Stimulated activated naive CD8-positive, alpha-beta T cell treated with anti-CD3 and anti-CD28 coated beads, Interleukin-15, amount 100 ng/mL, for 72 hours (primary cell): ENCODE measurements around the gene LRRTM4.
"Not testable (repeated sequence)": the region's sequence is repeated elsewhere in the genome, so short reads cannot be mapped to it uniquely, and the experiment has no call there.

ENCODE experiments used
- ATAC-seq: fragments of 150-1000 bp; cut with Tn5 transposase; 2 replicates; pipeline ENCODE4 v1.10.0; 2021; ENCODE audit warnings: mild to moderate bottlenecking, moderate library complexity
- DNase-seq, 2 donors: peaks; one replicate each; pipeline ENCODE4 v3.0.0; 2021 to 2022
- H3K27ac Mint-ChIP-seq, 2 donors: one replicate each; pipeline ENCODE4 v1.8.0; 2022; ENCODE audit warnings: mild to moderate bottlenecking in 2 of 2, mixed read lengths in 2 of 2, moderate library complexity in 2 of 2
- H3K27me3 Mint-ChIP-seq: one replicate; pipeline ENCODE4 v1.8.0; 2022; ENCODE audit warnings: mixed read lengths
- H3K4me1 Mint-ChIP-seq: one replicate; pipeline ENCODE4 v1.8.0; 2022; ENCODE audit warnings: mild to moderate bottlenecking, mixed read lengths
- H3K4me3 Mint-ChIP-seq, 2 donors: one replicate each; pipeline ENCODE4 v1.8.0; 2022; ENCODE audit warnings: mild to moderate bottlenecking in 2 of 2, mixed read lengths in 2 of 2, moderate library complexity in 1 of 2
- H3K9me3 Mint-ChIP-seq, 2 donors: one replicate each; pipeline ENCODE4 v1.8.0; 2022; ENCODE audit warnings: mixed read lengths in 2 of 2

LRRTM4 gene

DNA sequence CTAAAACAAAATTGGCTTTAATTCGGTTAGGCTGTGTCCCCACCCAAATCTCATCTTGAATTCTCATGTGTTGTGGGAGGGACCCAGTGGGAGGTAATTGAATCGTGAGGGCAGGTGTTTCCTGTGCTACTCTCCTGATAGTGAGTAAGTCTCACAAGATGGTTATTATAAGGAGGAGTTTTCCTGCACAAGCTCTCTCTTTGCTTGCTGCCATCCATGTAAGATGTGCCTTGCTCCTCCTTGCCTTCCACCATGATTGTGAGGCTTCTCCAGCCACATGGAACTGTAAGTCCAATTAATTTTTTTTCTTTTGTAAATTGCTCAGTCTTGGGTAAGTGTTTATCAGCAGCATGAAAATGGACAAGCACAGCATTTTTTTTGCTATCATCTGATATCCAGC lies 476.7 kb downstream of the LRRTM4 start:
- H3K27me3 Mint-ChIP-seq, H3K27ac Mint-ChIP-seq, DNase-seq, H3K4me3 Mint-ChIP-seq, ATAC-seq, H3K4me1 Mint-ChIP-seq: not testable (repeated sequence)
- peaks cover 5 to 15% of the 10 kb centered on the region in 2 donors for H3K9me3 Mint-ChIP-seq

DNA sequence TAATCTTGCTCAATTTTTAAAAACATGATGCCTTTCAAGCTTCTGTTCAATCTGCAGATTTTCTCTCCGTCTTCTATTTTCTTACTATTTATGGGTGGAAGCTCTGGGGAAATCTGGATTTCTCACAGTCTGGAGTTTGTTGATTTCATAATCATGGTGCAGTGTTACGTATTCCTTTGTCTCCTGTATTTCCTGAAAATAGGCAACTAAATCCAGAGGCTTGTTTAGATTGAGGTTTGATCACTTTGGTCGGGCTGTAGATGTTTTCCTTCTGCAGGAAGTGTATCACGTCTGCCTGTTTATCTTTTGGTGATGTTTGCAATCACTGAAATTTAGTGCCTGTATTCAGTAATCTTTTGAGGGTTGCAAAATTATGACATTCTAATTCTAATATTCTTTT lies 487.7 kb downstream of the LRRTM4 start:
- peaks cover under 1 to 7% of the 10 kb centered on the region in 2 donors for H3K9me3 Mint-ChIP-seq
- H3K4me1 Mint-ChIP-seq: no peaks in the 10 kb centered on the region
- no peak overlapping the region for H3K4me3 Mint-ChIP-seq
- no peak for DNase-seq
- ATAC-seq: no peak
- H3K27me3 Mint-ChIP-seq: no peaks in the 10 kb centered on the region
- H3K27ac Mint-ChIP-seq: no peak overlapping the region

DNA sequence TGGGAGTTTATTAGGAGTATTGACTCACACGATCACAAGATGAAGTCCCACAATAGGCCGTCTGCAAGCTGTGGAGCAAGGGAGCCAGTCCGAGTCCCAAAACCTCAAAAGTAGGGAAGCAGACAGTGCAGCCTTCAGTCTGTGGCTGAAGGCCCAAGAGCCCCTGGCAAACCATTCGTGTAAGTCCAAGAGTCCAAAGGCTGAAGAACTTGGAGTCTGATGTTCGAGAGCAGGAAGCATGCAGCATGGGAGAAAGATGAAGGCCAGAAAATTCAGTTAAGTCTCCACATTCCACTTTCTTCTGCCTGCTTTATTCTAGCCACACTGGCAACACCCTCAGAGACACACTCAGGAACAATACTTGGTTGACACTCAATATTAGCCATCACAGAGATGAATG lies 492.9 kb downstream of the LRRTM4 start:
- H3K4me3 Mint-ChIP-seq, H3K27me3 Mint-ChIP-seq, H3K27ac Mint-ChIP-seq, DNase-seq, ATAC-seq, H3K4me1 Mint-ChIP-seq: not testable (repeated sequence)
- peaks cover 13 to 16% of the 10 kb centered on the region in 2 donors for H3K9me3 Mint-ChIP-seq

GRCh38 chr2:77028032-77028600 lies 494.1 kb downstream of the LRRTM4 start:
- Mint-ChIP-seq H3K9me3 (peaks cover 16 to 18% of the 10 kb centered on the region in 2 donors), H3K27ac (no peak overlapping the region), H3K4me1 (no peaks in the 10 kb centered on the region), H3K27me3 (no peaks in the 10 kb centered on the region), H3K4me3 (no peak overlapping the region)
- DNase-seq (no peak), ATAC-seq (no peak)

DNA sequence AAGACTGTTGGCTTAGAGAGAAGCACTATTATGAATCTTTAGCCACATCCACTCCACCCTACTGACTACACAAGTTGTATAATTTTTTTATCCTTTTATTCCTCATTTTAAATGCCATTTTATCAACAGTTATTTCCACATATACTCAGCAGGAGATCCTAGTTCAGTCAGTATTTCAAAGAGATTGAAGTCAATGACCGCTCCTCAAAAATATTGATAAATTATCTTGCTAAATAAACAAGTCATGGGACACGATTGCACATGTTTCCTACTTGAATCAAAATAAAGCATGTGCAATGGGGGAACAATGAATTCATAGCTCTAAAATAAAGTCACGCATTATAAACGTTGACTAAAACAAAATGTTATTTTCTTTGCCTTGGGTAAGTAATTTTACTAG lies 496.5 kb downstream of the LRRTM4 start:
- no peaks in the 10 kb centered on the region for H3K27me3 Mint-ChIP-seq

GRCh38 chr2:77021161-77021560 lies 501.0 kb downstream of the LRRTM4 start:
- no peaks in the 10 kb centered on the region for H3K27me3 Mint-ChIP-seq
- no peak for ATAC-seq
- no peak overlapping the region for H3K4me3 Mint-ChIP-seq
- H3K9me3 Mint-ChIP-seq: peaks cover 0 to 11% of the 10 kb centered on the region in 2 donors
- H3K4me1 Mint-ChIP-seq: no peaks in the 10 kb centered on the region
- no peak overlapping the region for H3K27ac Mint-ChIP-seq
- DNase-seq: no peak

More for the DNA sequence above, 496.5 kb downstream of the LRRTM4 start:
- no peak for ATAC-seq
- Mint-ChIP-seq H3K4me3 (no peak overlapping the region), H3K4me1 (no peaks in the 10 kb centered on the region), H3K27ac (no peak overlapping the region), H3K9me3 (peaks cover 11 to 16% of the 10 kb centered on the region in 2 donors)
- DNase-seq: no peak

DNA sequence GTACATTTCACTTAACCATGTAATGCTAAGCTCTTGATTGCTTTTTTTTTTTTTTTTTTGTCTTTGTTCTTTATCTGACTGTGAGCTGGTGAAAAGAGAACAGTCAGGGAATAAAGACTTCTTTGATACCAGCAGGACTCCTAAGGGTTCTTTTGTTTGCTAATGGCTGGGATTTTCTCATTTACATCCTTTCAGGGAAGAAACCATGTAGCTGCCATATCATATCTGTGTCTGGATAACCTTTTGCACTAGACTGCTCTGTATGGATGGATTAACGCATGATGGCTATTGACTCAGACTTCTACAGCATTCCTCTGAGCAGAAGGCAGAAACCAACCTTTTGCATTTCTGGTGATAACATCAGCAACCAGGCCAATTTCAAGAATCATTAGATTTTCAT lies 504.0 kb downstream of the LRRTM4 start:
- Mint-ChIP-seq H3K4me3 (no peak overlapping the region), H3K4me1 (no peaks in the 10 kb centered on the region), H3K9me3 (peaks cover 0 to 4% of the 10 kb centered on the region in 2 donors), H3K27ac (no peak overlapping the region), H3K27me3 (no peaks in the 10 kb centered on the region)
- no peak for DNase-seq
- no peak for ATAC-seq

DNA sequence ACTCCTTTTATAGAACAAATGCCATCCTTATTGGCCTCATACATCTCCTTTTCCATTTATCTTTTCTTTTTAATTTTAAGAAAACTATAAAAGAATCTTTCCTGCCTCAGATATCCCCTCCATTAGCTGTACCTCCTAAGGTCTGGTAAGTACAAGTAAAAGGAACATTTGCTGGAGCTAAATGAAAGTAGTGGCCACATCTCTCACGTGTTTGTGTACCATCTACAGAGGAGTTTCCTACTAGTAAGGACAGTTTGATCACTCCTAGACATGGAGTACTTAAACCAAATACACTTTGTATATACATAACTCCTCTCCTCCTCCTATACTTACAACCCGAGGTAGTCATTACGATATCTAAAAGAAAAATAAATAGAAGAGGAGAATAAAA lies 504.8 kb downstream of the LRRTM4 start:
- no peak overlapping the region for H3K27ac Mint-ChIP-seq
- ATAC-seq (no peak), DNase-seq (no peak)
- H3K27me3 Mint-ChIP-seq: no peaks in the 10 kb centered on the region
- peaks cover 0 to 4% of the 10 kb centered on the region in 2 donors for H3K9me3 Mint-ChIP-seq
- no peaks in the 10 kb centered on the region for H3K4me1 Mint-ChIP-seq
- H3K4me3 Mint-ChIP-seq: no peak overlapping the region

DNA sequence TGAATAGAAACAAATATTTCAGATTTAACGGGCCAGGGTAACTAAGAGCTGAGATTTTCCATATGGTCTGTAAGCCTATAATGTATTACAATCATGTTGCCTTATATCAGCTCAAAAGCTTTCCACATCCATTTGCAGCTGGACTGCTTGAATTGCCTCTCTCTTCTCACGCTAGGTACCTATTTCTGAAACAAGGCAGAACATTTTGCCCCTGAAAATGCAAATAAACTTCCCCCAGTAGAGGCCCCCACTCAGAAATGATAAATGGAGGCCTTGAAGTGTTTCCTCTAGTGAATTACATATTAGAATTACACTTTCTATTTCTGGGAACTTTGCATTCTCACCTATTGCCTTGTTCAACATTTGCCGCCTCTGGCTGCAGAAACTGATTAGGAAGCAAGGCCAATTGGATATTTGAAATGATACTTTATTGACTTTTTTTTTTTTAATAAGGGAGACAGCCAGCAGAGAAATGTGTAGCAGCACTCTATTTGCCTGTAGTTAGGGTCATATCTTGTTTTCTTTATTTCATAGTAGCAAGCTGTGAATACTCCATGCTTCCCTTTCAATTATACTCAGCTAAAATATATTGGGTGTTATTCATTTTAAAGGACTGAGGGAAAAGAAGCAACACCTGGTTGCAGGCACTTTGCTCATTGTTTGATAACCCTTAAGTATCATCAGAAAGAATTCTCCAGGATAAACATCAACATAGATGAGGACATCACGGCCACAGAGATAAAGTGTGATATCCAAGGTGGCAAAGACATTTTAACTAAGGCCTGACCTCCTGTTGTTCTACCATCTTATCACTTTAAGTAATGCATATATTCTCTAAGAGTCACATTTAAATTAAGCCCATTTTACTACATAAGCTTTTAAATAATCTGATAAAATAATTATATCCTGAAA lies 505.5 kb downstream of the LRRTM4 start:
- DNase-seq (no peak), ATAC-seq (no peak)
- Mint-ChIP-seq H3K27me3 (no peaks in the 10 kb centered on the region), H3K4me3 (no peak overlapping the region), H3K9me3 (peaks cover 0 to 4% of the 10 kb centered on the region in 2 donors), H3K4me1 (no peaks in the 10 kb centered on the region), H3K27ac (no peak overlapping the region)

DNA sequence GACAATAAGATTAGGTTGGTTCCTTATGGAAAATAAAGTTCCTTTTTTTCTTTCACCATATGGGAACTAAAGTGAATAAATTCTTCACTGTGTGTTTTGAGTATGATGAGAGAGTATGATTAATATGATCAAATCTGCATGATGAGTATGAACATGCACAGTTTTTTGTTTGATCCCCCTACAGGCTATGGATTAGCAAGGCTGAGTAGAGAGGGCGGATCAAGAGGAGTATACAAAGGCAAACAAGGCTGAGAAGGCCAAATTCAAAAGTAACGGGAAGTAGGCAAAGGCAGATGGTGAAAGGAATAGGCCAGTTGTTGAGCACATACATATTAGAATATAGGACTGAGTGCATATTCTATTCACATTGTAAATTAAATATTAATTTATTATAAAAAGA lies 508.2 kb downstream of the LRRTM4 start:
- ATAC-seq (no peak), DNase-seq (no peak)
- H3K27me3 Mint-ChIP-seq: no peaks in the 10 kb centered on the region
- no peak overlapping the region for H3K27ac Mint-ChIP-seq
- H3K9me3 Mint-ChIP-seq: peaks cover 0 to 8% of the 10 kb centered on the region in 2 donors
- H3K4me1 Mint-ChIP-seq: no peaks in the 10 kb centered on the region
- no peak overlapping the region for H3K4me3 Mint-ChIP-seq

DNA sequence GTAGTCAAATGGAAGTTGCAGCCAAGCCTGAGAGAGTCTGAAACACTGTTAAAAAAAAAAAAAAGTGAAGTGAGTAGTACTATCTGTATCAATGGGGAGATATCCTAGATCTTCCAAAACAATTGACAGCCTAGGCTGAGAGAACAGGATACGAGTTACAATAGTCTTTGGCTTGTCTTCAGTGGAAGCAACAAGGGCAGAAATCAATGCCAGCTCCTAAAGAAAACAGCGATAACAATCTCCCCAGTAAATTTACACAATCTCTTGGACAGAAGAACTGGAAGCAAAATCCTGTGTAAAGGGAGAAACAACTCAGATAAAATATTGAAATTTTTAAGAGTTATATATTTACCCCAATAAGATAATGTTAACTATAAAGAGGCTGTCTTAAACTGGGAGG lies 508.7 kb downstream of the LRRTM4 start:
- Mint-ChIP-seq H3K27ac (no peak overlapping the region), H3K27me3 (no peaks in the 10 kb centered on the region), H3K9me3 (peaks cover 0 to 8% of the 10 kb centered on the region in 2 donors), H3K4me3 (no peak overlapping the region), H3K4me1 (no peaks in the 10 kb centered on the region)
- no peak for DNase-seq
- ATAC-seq: no peak

DNA sequence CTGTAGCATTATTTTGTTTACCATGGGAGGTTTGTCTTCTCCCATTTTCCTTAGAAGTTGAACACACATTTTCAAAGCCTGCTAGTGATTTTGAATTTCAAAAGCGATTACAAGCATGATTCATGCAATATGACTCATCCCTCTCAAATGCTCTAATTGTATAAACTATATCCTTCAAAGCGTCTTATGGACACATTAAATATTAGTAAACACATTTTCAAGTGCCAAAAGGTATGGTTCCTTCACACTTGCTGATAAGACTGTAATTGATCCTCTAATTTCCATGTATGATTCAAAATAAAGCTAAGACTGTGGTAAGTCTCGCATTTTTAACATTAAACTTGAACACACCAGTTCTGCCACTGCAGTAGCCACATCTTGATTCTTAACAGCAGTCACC lies 512.9 kb downstream of the LRRTM4 start:
- no peak for DNase-seq
- no peak overlapping the region for H3K4me3 Mint-ChIP-seq

DNA sequence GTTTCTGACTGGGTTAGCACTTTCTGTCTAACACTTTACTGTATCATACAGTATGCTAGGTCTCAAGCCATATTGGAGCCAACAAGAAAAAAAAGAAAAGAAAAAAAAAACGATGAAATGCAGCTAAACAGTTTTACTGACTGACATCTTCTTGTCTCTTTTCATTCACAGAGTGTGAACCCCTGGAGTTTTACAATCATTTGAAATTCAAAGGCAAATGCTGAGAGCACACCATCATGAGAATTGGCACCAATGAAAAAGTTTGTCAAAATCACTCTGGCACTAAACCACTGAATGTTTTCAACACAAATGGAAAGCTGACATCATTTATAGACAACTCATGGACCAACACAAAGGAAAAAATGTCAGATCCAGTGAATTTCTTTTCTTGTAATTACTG lies 513.3 kb downstream of the LRRTM4 start:
- ATAC-seq (no peak), DNase-seq (no peak)
- peaks cover 8 to 11% of the 10 kb centered on the region in 2 donors for H3K9me3 Mint-ChIP-seq
- H3K4me1 Mint-ChIP-seq: no peaks in the 10 kb centered on the region
- no peak overlapping the region for H3K27ac Mint-ChIP-seq
- H3K27me3 Mint-ChIP-seq: no peaks in the 10 kb centered on the region
- H3K4me3 Mint-ChIP-seq: no peak overlapping the region

More for the DNA sequence above, 512.9 kb downstream of the LRRTM4 start:
- no peaks in the 10 kb centered on the region for H3K27me3 Mint-ChIP-seq
- H3K4me1 Mint-ChIP-seq: no peaks in the 10 kb centered on the region
- no peak for ATAC-seq
- peaks cover 8 to 14% of the 10 kb centered on the region in 2 donors for H3K9me3 Mint-ChIP-seq
- H3K27ac Mint-ChIP-seq: no peak overlapping the region

DNA sequence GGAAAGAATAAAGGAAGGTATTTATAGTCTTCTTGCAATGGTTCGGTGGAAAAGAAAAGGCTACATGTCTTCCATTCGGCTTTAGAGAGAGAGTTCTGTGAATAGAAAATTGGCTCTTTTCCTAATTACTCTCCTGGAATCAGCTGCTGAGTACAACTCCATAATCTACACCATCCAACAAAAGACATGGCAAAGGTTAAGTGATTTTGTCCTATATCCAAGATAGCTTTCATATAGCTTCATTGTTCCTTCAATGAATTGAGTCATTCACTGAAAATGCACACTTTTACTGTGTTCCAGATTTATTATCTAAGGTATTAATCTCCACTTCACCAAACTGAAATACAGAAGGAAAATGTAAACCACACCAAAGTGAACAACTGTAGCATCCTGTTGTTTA lies 514.5 kb downstream of the LRRTM4 start:
- H3K4me1 Mint-ChIP-seq: no peaks in the 10 kb centered on the region
- H3K27me3 Mint-ChIP-seq: no peaks in the 10 kb centered on the region
- H3K4me3 Mint-ChIP-seq: no peak overlapping the region
- ATAC-seq (no peak), DNase-seq (no peak)
- no peak overlapping the region for H3K27ac Mint-ChIP-seq
- H3K9me3 Mint-ChIP-seq: peaks cover 10 to 16% of the 10 kb centered on the region in 2 donors

DNA sequence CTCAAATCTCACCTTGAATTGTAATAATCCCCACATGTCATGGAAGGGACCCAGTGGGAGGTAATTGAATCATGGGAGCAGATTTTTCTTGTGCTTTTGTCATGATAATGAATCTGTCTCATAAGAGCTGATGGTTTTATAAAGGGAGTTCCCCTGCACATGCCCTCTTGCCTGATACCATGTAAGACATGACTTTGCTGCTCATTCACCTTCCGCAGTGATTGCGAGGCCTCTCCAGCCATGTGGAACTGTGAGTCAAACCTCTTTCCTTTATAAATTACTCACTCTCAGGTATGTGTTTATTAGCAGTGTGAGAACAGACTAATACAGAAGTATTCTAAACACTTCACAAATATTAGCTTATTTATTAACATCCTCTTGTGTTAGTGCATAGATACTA lies 516.7 kb downstream of the LRRTM4 start:
- ATAC-seq (no peak), DNase-seq (no peak)
- H3K27ac Mint-ChIP-seq: no peak overlapping the region
- no peak overlapping the region for H3K4me3 Mint-ChIP-seq
- H3K9me3 Mint-ChIP-seq: peaks cover 10 to 16% of the 10 kb centered on the region in 2 donors
- H3K27me3 Mint-ChIP-seq: no peaks in the 10 kb centered on the region
- H3K4me1 Mint-ChIP-seq: no peaks in the 10 kb centered on the region

DNA sequence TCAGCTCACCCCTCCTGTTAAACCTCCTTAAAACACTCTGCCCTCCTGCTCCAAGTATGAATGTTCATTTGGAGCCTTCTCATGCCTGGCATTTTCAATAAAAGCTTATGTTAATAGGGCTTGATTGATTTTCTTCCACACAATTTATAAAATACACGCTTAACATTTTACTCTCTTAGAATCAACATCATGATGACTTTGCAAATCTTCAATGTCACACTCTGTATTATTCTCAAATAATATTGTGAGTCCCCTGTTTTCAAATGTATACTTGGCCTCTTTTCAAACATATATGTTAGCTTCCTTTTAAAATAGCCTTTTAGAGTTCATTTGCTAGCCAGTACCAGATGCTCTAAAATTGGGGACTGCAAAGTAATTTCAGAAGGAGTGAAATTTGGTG lies 520.3 kb downstream of the LRRTM4 start:
- no peak for ATAC-seq
- no peak overlapping the region for H3K4me3 Mint-ChIP-seq
- no peaks in the 10 kb centered on the region for H3K27me3 Mint-ChIP-seq
- DNase-seq: no peak
- peaks cover 15 to 26% of the 10 kb centered on the region in 2 donors for H3K9me3 Mint-ChIP-seq
- no peaks in the 10 kb centered on the region for H3K4me1 Mint-ChIP-seq
- no peak overlapping the region for H3K27ac Mint-ChIP-seq
